ENCODE measurements around the gene STK11. TPM values are rescaled to one million over a fixed set of nuclear protein-coding genes. Genes with fewer than 3 reads are reported as not detected.
A peak's percentile ranks its signal among the peaks of the same experiment; 100 is the strongest.

The STK11 gene
- polyA plus RNA-seq, 3 donors, result 57.3 to 65.3 (median 60.8) TPM

DNA sequence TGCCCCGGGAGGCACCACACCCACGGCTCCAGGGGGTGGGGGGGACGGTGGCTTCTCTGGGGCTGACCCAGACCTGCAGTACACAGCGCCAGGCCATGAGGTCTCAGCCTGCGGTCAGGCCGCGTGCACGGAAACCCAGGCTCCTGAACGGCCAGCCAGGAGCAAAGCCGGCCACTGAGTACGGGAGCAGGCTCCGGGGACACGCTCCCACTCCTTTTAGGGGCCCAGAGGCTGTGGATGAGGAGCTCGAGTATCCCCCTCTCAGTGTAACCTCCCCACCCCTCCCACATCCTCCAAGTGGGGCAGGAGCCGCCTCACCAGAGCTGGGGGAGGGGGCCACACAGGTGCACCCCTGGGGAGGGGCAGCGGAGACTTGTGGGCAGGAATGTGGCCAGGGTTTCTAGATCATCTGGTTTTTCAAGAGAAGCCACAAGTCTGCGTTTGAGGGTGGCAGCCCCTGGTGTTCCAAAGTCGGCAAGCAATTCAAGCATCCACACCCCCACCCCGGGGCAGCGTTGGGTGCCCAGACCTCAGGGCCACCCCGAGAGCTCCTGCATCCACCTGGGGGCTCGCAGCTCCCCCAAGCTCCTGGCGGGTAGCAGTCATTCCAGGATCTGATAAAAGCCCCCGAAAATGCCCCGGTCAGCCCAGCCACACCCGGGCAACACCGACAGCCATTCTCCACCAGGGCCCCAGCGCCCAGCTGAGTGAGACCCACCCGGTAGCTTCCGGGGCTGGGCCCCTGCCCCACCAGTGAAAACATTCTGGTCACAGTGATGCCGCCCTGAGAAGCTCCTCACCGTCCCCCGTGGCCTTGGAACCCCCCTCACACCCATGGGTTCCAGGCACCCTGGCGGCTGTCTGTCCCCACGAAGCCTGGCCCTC, 37.6 kb upstream of the STK11 start:
- no peak for DNase-seq

DNA sequence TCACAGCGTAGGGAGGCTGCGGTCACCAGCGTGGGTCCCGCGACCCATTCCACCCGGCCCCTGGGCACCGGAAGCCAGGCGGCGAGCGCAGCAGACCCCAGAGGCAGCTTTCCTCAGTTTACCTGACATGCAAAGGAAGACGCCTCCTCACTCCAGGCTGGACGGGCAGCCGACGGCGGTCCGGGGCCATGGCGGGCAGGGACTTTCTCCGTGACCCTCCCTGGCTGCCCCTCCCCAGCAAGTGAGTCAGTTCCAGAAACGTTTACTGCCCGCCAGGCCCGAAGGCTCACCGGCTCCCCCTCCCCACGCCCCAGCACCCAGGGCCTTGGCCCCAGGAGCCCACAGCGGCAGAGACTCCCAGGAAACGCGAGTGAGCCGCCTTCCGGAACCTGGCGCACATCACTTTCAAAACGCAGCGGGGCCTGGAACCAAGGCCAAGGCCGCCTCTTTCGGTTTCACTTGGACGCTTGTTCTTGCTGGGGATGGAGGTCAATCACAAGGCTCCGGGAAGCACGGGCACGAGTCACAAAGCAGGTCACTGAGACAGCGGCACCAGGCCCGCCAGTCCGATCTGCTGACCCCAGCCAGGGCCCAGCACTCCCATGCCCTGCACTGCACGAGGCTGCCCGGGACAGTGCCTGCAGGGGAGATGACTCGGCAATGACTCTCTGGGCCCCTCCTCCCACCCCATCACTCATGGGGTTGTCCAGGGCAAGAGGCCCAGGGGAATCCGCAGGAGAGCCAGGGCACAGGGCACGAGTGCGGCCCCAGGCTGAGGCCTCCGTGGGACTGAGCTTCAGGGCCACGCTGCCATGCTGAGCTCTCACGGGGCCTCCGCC, 36.8 kb upstream of the STK11 start:
- DNase-seq, result no peak

DNA sequence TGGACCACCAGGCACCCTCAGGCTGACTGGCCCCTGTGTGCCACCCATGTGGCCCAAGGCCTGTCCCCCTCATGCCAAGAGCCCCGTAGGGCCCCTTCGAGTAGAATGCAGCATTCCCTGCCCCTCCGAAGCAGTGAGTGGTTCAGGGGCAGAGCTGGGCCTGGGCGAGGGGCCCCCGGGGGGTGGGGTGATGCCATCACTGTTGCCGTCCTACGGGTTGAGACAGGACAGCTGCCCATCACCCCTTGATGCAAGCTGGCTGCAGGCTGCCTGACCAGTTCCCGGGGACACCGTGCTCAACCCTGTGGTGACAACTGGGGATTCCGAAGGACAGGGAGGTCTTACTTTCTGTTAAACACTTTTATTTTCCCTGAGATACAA, 36.2 kb upstream of the STK11 start:
- DNase-seq, result no peak

DNA sequence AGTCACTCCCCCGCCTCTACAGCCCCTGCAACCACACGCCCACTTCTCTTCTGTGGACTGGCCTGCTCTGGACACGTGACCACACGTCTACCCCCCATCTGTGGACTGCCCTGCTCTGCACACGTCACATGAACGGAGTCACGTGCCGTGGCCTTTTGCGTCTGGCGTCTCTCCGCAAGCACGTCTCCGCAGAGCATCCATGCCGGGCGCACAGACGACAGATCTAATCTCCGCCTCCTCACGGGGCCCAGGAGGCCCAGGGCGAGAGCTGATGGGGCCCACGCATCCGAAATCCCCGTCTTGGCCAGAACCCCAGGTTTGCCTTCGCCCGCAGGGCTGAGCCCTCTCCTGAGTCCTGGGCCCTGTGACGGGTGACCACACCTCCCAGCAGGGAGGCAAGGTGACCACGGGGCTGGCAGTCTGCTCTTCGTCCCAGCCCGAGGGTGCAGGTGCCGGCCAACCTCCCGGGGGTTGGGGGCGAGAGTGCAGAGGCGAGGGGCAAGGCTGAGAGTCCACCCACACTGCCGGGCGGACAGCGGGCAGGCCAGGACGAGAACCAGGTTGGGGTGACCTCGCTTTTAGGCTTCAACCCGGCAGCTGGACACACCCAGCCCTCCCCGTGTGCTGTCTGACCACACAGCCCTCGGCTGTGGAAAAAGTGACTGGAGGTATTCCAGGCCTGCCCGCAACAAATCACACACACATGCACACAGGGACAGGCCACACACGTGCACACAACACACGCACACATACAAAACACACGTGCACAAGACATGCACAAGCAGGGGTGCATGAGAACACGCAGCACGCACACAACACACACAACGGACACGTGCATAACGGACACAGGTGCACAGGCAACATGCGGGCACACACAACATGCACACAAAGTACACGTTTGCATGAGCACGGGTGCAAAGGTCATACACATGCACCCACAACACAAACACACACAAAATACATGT, 35.4 kb upstream of the STK11 start:
- no peak for DNase-seq

DNA sequence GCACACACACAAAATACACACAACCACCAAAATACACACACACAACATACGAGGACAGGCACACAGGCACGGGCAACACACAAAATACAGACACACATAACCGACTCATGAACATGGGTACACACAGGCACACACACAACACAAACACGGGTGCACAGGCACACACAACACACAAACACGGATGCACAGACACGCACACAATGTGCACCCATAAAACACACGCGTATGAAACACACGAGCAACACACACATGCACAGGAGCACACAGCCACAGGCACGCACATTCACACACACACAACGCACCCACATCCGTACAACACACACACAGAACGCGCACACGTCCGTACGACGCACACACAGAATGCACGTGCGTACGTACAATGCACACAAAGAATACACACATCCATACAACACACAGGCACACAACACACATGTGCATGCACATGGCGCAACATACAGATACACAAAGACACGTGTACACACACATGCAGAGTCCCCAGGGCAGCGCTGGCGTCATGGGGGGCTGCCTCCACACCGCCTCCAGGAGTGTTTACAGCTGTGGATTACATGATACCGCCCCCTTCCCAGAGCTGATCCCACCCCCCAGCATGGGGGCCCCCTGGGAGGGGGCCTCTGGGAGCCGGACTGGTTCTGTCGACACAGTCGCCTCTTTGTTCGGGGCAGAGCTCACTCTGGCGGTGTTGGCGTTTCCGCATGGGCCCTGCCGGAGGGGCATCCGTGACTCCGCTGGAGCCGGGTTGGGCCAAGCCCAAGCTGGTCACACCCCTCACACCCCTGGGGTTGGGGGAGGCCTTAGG, 34.4 kb upstream of the STK11 start:
- no peak for DNase-seq

DNA sequence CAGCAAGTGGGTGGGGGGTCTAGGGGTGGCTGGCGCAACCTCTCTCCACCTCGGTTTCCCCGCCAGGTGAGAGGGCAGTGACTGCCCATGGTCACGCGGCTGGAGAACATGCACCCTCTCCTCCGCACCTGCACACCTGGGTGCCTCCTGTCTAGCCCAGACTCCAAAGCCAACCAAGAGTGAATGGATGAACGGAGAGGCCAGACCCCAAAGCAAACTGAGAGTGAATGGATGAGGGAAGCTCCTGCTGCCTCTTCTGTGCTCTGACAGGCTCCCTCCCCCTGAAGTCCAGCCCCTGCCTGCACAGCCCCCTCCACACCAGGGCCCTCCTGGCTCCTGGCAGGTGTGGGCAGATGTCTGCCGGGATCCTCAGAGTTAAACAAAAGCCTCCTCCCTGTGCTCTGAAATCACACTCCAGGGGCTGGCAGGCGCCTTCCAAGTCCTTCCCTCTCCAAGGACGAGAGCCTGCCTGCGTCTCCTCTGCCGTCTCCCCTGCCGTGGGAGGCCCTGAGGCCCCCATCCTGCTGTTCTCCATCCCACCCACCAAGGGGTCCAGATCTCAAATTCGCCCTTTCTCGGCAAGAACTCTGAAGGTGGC, 33.7 kb upstream of the STK11 start:
- DNase-seq, result no peak

DNA sequence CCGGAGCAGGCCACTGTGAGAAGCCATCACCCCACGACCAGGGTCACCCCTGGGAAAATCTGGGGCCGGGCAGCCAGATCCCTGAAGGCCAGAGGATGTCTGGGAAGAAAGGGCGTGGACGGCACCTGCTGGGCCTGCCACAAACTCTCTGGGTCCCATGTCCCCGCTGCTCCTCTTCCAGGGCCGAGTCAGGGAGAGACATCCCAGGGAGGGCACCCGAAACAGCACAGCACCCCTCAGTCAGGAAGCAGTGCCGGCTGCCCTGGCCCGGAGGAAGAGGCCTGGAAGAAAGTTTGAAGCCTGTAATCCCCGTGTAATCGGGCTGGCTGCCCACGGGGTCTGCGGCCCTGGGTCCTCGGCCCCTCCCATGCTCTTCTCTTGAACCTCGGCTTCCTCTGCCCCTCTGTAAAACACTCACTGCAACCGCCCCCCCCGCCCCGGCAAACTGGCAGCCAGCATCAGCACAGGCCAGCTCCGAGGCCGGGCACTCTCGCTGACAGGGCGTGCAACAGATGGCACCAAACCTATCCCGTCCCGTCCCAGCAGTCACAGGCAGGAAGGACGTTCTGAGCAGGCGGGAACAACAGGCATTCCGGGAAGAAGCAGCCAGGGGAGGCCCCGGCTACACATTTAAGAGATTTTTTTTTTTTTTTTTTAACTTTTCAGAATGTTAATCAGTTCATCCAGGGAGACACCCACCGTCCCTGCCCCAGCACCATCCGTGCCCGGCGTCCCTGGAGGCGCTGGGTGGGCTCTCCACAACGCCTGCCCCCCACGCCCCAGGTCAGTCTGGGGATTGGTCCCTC, 33.0 kb upstream of the STK11 start:
- no peak for DNase-seq

DNA sequence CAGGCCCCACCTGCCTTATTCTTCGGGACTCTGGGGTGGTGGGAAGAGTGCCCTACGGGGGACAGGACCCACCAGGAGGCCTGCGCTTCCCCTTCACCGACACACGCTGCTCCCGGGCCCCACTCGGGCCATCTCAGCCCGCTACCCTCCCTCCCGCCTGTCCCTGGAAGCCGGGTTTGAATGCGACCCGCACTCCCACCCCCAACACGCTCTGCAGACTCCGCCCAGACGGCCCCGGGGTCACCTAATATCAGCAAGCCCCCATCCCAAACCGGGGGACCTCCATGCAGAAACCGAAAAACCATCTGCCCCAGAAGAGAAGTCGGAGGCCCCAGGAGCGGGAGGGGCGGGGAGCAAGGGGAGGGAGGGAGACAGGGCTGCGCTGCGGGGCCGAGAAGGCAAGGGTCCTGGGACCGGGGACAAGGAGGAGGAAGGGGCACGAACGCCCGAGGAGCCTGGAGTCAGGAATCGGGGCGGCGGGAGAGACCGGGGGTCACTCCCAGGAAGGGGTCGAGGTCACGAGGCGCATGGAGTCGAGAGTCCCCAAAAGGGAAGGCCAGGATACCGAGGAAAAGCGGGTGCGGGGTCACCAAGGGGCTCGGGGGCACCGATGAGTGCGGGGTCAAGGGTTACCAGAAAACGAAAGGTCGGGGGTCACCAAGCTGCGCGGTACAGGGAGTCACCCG, 32.3 kb upstream of the STK11 start:
- no peak for DNase-seq

DNA sequence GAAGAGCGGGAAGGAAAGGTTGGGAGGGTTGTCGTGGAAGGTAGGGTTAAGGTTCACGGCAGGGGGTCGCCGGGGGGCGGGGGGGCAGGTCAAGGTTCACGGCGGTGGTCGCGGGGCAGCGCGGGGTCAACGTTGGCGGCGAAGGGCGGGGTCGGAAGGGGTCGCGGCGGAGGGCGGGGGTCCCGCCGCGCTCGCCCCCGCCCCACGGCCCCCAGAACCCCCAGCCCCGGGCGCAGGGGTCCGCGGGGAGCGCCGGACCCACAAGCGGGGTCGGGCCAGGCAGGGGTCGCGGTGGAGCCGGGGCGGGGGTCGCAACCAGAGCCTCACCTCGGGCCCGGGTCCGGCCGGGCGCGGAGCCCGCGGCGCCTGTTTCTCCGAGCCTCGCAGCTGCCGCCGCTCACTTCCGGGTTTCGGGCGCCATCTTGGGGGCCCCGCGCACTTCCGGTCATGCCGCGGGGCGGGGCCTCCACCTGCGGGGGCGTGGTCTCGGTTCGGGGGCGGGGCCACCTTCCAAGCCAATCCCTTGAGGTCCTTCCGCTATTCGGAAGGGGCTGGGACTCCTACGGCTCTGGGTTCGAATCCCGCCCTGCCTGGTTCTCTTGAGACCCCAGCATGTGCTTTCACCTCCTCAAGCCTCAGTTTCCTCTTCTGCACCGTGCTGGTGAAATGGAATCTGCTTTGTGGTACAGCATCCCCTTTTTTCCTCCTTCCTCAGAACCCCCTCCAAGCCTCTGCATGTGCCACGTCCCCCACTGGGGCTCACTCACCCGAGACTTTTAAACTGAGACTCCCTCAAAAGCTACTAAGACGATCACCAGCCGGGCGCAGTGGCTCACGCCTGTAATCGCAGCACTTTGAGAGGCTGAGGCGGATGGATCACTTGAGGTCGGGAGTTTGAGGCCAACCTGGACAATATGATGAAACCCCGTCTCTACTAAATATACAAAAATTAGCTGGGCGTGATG, 31.5 kb upstream of the STK11 start, which contains the start of gene SBNO2:
TSS of gene SBNO2 (minus strand) at position 424 of the 965 bp plus-strand sequence. CDS start 19,992 bp downstream, outside the sequence.
- peak; percentile 78 for DNase-seq

DNA sequence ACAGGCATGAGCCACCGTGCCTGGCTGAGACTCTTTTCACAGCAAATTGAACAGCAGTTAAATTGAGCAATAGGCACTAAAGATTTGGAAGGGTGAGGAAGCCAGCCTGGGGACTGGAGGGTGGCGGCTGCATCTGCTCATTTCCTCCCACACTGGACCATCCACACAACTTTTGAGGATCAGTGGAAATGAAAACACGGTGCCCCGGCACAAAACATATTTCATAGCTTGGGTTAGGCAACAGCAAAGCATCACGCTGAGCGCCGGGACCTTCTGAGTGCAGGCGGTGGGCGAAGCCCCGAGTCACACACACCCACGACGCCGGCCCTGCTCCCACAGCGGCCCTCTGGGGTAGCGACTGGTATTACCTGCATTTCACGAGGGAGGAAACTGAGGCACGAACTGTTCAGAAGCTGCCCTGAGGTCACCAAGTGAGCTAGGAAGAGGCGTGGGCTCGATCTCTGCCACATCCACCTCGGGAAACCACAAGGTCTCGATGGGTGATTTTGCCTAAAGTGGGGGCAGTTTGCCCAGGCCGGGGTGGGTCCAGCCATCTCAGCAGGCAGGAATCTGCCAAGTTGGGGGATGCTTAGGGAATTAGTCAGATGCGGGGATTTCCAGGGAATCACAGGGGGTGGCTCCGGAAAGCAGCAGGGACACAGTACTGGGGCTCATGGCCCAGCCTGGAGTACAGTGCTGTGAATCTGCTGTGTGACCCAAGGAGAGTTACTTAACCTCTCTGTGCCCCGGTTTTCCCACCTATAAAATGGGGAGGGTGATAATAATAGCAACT, 28.1 kb upstream of the STK11 start:
- no peak for DNase-seq

DNA sequence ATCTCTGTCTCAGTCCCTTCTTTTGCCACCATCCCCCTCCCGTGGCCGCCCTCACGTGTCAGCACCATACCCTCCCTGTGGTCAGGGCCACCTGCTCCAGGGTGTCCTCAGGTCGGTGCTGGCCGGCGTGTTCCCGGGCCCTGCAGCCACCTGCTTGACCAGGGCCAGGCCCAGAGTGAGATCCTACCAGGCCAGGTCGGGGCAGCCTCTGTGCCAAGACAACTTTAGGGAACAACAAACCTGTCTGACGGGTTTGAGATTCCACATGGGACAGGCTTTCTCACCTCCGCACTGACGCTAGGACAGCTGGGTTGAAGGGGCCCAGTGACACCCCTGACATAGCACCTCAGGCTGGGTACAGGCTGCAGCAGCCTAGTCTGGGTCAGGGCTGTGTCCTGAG, 24.0 kb upstream of the STK11 start:
- DNase-seq, result no peak

DNA sequence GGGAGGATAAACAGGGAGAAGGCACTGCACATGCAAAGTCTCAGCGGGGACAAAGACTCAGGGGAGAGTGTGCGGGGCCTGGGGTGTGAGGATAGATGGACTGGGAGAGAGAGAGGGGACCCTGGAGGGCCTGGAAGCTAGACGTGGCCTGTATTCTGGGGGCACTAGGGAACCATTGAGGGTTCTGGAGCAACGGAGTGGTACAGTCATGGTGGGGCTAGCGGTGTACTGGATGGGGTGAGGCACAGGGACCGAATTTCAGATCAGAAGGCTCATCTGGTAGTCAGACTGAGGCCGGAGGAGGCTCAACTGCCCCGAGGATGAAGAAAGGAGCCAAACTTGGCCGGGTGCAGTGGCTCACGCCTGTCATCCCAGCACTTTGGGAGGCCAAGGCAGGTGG, 23.5 kb upstream of the STK11 start:
- DNase-seq, result no peak

DNA sequence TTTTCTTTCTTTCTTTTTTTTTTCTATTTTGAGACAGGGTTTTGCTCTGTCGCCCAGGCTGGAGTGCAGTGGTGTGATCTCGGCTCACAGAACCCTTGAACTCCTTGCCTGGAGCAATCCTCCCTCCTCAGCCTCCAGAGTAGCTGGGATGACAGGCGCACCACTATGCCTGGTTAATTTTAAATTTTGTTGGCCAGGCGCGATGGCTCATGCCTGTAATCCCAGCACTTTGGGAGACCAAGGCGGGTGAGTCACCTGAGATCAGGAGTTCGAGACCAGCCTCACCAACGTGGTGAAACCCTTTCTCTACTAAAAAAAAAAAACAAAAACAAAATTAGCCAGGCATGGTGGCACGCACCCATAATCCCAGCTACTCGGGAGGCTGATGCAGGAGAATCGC, 22.9 kb upstream of the STK11 start:
- no peak for DNase-seq

DNA sequence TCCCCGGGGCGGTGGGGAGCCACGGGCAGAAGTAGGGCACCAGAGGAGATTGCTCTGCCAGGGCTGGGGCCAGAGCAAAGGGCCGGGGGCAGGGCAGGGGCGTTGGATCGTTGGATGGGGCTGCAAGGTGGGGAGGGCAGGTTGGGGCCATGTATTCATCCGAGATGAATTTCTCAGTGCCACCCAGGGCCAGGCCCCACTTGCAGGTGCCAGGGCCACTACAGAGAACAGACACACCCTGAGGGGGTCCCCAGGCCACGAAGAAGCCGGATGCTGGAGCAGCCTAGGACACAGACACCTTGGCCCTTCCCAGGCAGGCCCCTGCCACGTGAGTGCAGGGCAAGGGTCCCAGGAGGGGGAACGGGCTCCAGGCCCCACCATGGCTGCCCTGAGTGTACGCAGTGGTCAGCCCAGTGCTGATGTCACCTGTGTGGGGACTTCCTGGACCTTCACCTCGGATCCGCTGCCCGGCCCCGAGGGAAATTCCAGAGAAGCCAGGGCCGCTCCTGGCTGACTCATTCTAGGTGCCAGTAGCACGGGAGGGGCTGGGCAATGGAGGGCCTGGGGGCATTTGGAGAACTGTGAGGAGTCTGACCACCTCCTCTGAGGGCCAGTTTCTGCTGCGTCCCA, 21.9 kb upstream of the STK11 start:
- DNase-seq, result no peak

DNA sequence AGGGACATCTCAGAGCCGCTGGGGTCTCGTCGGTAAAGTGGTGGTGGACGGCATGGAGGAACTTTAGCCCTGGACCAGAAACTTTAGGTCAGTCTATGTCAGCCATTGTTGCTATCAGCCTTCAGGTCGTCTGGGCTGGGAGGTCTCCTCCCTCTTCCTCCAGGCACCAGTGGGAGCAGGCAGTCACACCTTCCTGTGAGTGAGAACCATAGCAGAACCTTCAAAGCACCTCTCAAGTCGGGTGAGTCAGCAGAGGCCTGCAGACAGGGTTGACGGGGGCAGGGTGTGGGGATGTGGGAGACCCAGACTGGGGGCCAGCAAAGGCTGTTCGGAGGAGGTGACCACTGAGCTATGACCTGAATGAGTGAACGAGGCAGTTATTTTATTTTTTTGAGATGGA, 16.2 kb upstream of the STK11 start:
- DNase-seq, result no peak

DNA sequence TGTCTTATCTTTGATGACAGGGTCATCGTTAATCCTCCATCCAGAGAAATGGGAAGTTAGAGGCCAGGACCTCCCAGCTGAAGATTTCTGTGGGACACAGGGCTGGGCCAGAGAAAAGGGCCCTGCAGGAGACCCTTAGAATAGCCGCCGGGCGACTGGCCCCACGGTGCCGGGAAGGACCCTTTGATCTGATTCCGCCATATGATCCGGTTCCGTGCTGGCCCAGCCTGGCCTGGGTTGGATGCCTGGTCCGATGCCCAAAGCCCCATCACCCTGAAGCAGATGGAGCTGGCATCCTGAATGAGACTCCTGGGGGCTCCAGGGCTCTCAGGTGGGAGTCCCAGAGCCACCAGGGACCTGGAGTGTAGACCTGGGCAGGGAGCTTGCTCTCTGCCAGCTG, 6.0 kb upstream of the STK11 start:
- no peak for DNase-seq

Measured in renal pelvis (tissue), 4 donors.